H9 (cell line): ENCODE data around the gene CUL4A. TPM values are rescaled to one million over a fixed set of nuclear protein-coding genes. Genes with fewer than 3 reads are reported as not detected.

Experiments used
- DNase-seq: peaks from one replicate; pipeline ENCODE4 v3.0.0-alpha.2; 2017
- H2AFZ ChIP-seq: one replicate; pipeline ENCODE4 v1.6.1; 2013; ENCODE audit warnings: mild to moderate bottlenecking, low read length, control low read depth, moderate library complexity
- H2AK5ac ChIP-seq: 2 replicates; pipeline ENCODE4 v1.6.1; 2013; ENCODE audit warnings: low read length, control low read depth, mixed read lengths; ENCODE audit not compliant: insufficient read length
- H2BK120ac ChIP-seq: one replicate; pipeline ENCODE4 v1.6.1; 2013; ENCODE audit warnings: low read depth, mild to moderate bottlenecking, low read length, control low read depth, inconsistent platforms; ENCODE audit not compliant: poor library complexity, severe bottlenecking
- H2BK12ac ChIP-seq: 2 replicates; pipeline ENCODE4 v1.6.1; 2013; ENCODE audit warnings: low read length, control low read depth, mixed read lengths, low read depth; ENCODE audit not compliant: insufficient read length
- H2BK15ac ChIP-seq: 2 replicates; pipeline ENCODE4 v1.6.1; 2013; ENCODE audit warnings: low read depth, low read length, control low read depth
- H2BK20ac ChIP-seq: one replicate; pipeline ENCODE4 v1.6.1; 2013; ENCODE audit warnings: low read depth, mild to moderate bottlenecking, low read length, control low read depth, inconsistent platforms; ENCODE audit not compliant: poor library complexity, severe bottlenecking
- H2BK5ac ChIP-seq: 2 replicates; pipeline ENCODE4 v1.6.1; 2013; ENCODE audit warnings: low read length, control low read depth, mixed read lengths; ENCODE audit not compliant: insufficient read length
- H3K14ac ChIP-seq: 2 replicates; pipeline ENCODE4 v1.6.1; 2013; ENCODE audit warnings: low read length, control low read depth; ENCODE audit not compliant: insufficient read depth
- H3K18ac ChIP-seq: 2 replicates; pipeline ENCODE4 v1.6.1; 2013; ENCODE audit warnings: low read depth, mild to moderate bottlenecking, mixed read lengths, low read length, control low read depth; ENCODE audit not compliant: insufficient read length
- H3K23ac ChIP-seq: 2 replicates; pipeline ENCODE4 v1.6.1; 2013; ENCODE audit warnings: low read length, control low read depth, mixed read lengths, low read depth; ENCODE audit not compliant: insufficient read length
- H3K23me2 ChIP-seq: 2 replicates; pipeline ENCODE4 v1.6.1; 2013; ENCODE audit warnings: low read depth, mild to moderate bottlenecking, mixed read lengths, low read length, control low read depth; ENCODE audit not compliant: insufficient read length, poor library complexity, severe bottlenecking
- H3K27ac ChIP-seq: 2 replicates; pipeline ENCODE4 v1.5.1; 2013; ENCODE audit warnings: low read length, control low read depth, mixed read lengths, low read depth; ENCODE audit not compliant: insufficient read length
- H3K27me3 ChIP-seq: 2 replicates; pipeline ENCODE4 v1.6.1; 2013; ENCODE audit warnings: low read length, control low read depth, inconsistent platforms; ENCODE audit not compliant: insufficient read depth
- H3K4ac ChIP-seq: 2 replicates; pipeline ENCODE4 v1.6.1; 2013; ENCODE audit warnings: low read depth, mild to moderate bottlenecking, control low read depth, inconsistent platforms, low read length, moderate library complexity
- H3K4me1 ChIP-seq: 2 replicates; pipeline ENCODE4 v1.6.1; 2013; ENCODE audit warnings: low read length, control low read depth, inconsistent platforms; ENCODE audit not compliant: insufficient read depth
- H3K4me2 ChIP-seq: 2 replicates; pipeline ENCODE4 v1.6.1; 2013; ENCODE audit warnings: low read length, control low read depth, mixed read lengths; ENCODE audit not compliant: insufficient read length, insufficient read depth
- H3K56ac ChIP-seq: 2 replicates; pipeline ENCODE4 v1.6.1; 2013; ENCODE audit warnings: low read depth, mild to moderate bottlenecking, mixed read lengths, low read length, control low read depth; ENCODE audit not compliant: insufficient read length
- H3K79me1 ChIP-seq: 2 replicates; pipeline ENCODE4 v1.6.1; 2013; ENCODE audit warnings: low read depth, mild to moderate bottlenecking, moderate library complexity, low read length, control low read depth, inconsistent platforms; ENCODE audit not compliant: insufficient read depth, poor library complexity, severe bottlenecking
- H3K79me2 ChIP-seq: 2 replicates; pipeline ENCODE4 v1.6.1; 2013; ENCODE audit warnings: low read length, control low read depth, inconsistent platforms; ENCODE audit not compliant: insufficient read depth
- H3K9ac ChIP-seq: 2 replicates; pipeline ENCODE4 v1.6.1; 2013; ENCODE audit warnings: low read length, control low read depth, mixed read lengths; ENCODE audit not compliant: insufficient read length; ENCODE audit errors: extremely low read depth
- H3K9me3 ChIP-seq: one replicate; pipeline ENCODE4 v1.6.1; 2013; ENCODE audit warnings: low read depth, low read length, inconsistent platforms; ENCODE audit not compliant: control insufficient read depth
- H3T11ph ChIP-seq: one replicate; pipeline ENCODE4 v1.6.1; 2013; ENCODE audit warnings: mild to moderate bottlenecking, low read length, control low read depth, inconsistent platforms
- H4K20me1 ChIP-seq: one replicate; pipeline ENCODE4 v1.6.1; 2013; ENCODE audit not compliant: control insufficient read depth, insufficient read length, insufficient read depth
- H4K5ac ChIP-seq: 2 replicates; pipeline ENCODE4 v1.6.1; 2013; ENCODE audit warnings: low read depth, mild to moderate bottlenecking, mixed read lengths, low read length, control low read depth; ENCODE audit not compliant: insufficient read length
- H4K8ac ChIP-seq: replicated peaks from 2 replicates; pipeline ENCODE4 v1.6.1; 2013; ENCODE audit warnings: low read length, control low read depth, mixed read lengths, low read depth; ENCODE audit not compliant: insufficient read length
- H4K91ac ChIP-seq: 2 replicates; pipeline ENCODE4 v1.6.1; 2013; ENCODE audit warnings: low read depth, mild to moderate bottlenecking, moderate library complexity, mixed read lengths, low read length, control low read depth; ENCODE audit not compliant: insufficient read length
- H3K27ac Mint-ChIP-seq, 3 experiments: 2 replicates in 2 of 3; 3 replicates in 1 of 3; pipeline ENCODE4 v1.8.0; 2020 to 2021; ENCODE audit warnings: mixed read lengths in 3 of 3, mild to moderate bottlenecking in 1 of 3, moderate library complexity in 1 of 3
- H3K27me3 Mint-ChIP-seq: 2 replicates; pipeline ENCODE4 v1.8.0; 2021; ENCODE audit warnings: low read depth, mild to moderate bottlenecking, moderate library complexity, mixed read lengths
- H3K36me3 Mint-ChIP-seq, 3 experiments: 2 replicates in 2 of 3; 3 replicates in 1 of 3; pipeline ENCODE4 v1.8.0; 2020 to 2021; ENCODE audit warnings: low read depth in 3 of 3, mixed read lengths in 3 of 3; ENCODE audit not compliant: insufficient read depth in 1 of 3
- H3K4me1 Mint-ChIP-seq, 2 experiments: 2 replicates each; pipeline ENCODE4 v1.8.0; 2020; ENCODE audit warnings: mixed read lengths in 2 of 2
- H3K4me3 Mint-ChIP-seq, 2 experiments: 2 replicates in 1 of 2; 3 replicates in 1 of 2; pipeline ENCODE4 v1.8.0; 2020 to 2021; ENCODE audit warnings: mild to moderate bottlenecking in 2 of 2, mixed read lengths in 2 of 2, moderate library complexity in 1 of 2
- H3K9me3 Mint-ChIP-seq, 2 experiments: 2 replicates in 1 of 2; 3 replicates in 1 of 2; pipeline ENCODE4 v1.8.0; 2020; ENCODE audit warnings: mild to moderate bottlenecking in 2 of 2, mixed read lengths in 2 of 2, moderate library complexity in 1 of 2
- CTCF ChIP-seq: fragments of 200-600 bp; sonication (generic); conservative IDR thresholded peaks from 3 replicates; pipeline ENCODE4 v1.8.0; 2021; ENCODE audit warnings: antibody characterized with exemption, mild to moderate bottlenecking
- WGBS: extraction: QIAGEN DNeasy Blood & Tissue Kit; methylation state at CpG from one replicate; pipeline ENCODE4 v1.1.7; 2013; ENCODE audit warnings: missing lambda C conversion rate, low lambda C conversion rate, mixed read lengths; ENCODE audit not compliant: insufficient read length; ENCODE audit errors: extremely low coverage; 5-methylcytosine and 5-hydroxymethylcytosine counted together
- total RNA-seq: library from RNA; stranded (reverse); gene quantifications from 2 replicates; pipeline ENCODE4 v1.2.1, GENCODE V29; 2021

Gene CUL4A
- total RNA-seq, 1 experiment from 2014 or later = 97.9 TPM

- DNase-seq = no peak
These were observed 43.1 kb upstream of the CUL4A start for GRCh38 chr13:113166266-113166665.

More at GRCh38 chr13:113166266-113166665, 43.1 kb upstream of the CUL4A start:
- no peaks in the 10 kb centered on the region for H3K9me3 Mint-ChIP-seq
- Histone ChIP-seq H4K20me1 (no peaks in the 10 kb centered on the region), H3K9me3 (no peaks in the 10 kb centered on the region), H2BK20ac (no peak overlapping the region), H4K91ac (no peak overlapping the region), H2BK12ac (no peak overlapping the region), H3K79me2 (no peaks in the 10 kb centered on the region), H4K8ac (no peak overlapping the region), H2BK15ac (no peak overlapping the region), H3K23ac (no peak overlapping the region), H3K9ac (no peak overlapping the region), H3K4me1 (no peaks in the 10 kb centered on the region), H2BK5ac (no peak overlapping the region), H3K4me2 (no peak overlapping the region), H3K27me3 (no peaks in the 10 kb centered on the region), H2AFZ (no peak overlapping the region), H3K18ac (no peak overlapping the region), H4K5ac (no peak overlapping the region), H3K27ac (no peak overlapping the region), H3K79me1 (no peaks in the 10 kb centered on the region), H3T11ph (no peak overlapping the region), H3K23me2 (no peaks in the 10 kb centered on the region), H2AK5ac (no peak overlapping the region), H2BK120ac (no peak overlapping the region), H3K4ac (no peak overlapping the region), H3K56ac (no peak overlapping the region), H3K14ac (no peak overlapping the region)
- peaks cover 12% of the 10 kb centered on the region for H3K27me3 Mint-ChIP-seq
- peaks cover 6 to 27% (median 7%) of the 10 kb centered on the region in 3 experiments; a peak in 5 of 7 replicates for H3K36me3 Mint-ChIP-seq
- no peak overlapping the region for H3K4me3 Mint-ChIP-seq
- WGBS = no CpG with 5 or more reads among the region's 10 CpGs
- peaks cover 20 to 23% of the 10 kb centered on the region in 2 experiments for H3K4me1 Mint-ChIP-seq
- H3K27ac Mint-ChIP-seq = no peak overlapping the region
- TF ChIP-seq CTCF = no peak
